Body of pancreas (tissue), 4 donors: ENCODE measurements around the gene IKBKE.

ENCODE experiments used
- POLR2A ChIP-seq, 3 donors: fragments of 450-650 bp; IDR thresholded peaks; one replicate each; pipeline ENCODE4 v1.6.1; 2016; ENCODE audit warnings: antibody characterized with exemption in 3 of 3, mild to moderate bottlenecking in 2 of 3
- TF ChIP-seq, protein P1 (sequence below), 7 experiments: fragments of 450-650 bp in 4 of 7; fragments of 200-600 bp in 3 of 7; sonication (generic) in 3 of 7; IDR thresholded peaks; one replicate each; pipeline ENCODE4 v1.5.1; 2016 to 2019; ENCODE audit warnings: antibody characterized with exemption in 7 of 7

DNA sequence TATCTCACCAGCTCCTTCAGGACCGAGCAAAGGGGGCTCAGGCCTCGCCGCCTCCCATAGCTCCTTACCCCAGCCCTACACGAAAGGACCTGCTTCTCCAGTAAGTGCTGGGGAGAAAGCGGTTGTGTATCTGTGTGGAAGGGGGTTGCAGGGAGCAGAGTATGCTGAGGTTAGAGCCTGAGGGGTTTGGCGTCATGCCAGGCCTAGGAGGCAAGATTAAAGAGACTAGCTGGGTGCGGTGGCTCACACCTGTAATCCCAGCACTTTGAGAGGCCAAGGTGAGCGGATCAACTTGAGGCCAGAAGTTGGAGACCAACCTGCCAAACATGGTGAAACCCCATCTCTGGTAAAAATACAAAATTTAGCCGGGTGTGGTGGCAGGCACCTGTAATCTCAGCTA is 23.0 kb downstream of the IKBKE start:
- TF ChIP-seq, protein P1, sequence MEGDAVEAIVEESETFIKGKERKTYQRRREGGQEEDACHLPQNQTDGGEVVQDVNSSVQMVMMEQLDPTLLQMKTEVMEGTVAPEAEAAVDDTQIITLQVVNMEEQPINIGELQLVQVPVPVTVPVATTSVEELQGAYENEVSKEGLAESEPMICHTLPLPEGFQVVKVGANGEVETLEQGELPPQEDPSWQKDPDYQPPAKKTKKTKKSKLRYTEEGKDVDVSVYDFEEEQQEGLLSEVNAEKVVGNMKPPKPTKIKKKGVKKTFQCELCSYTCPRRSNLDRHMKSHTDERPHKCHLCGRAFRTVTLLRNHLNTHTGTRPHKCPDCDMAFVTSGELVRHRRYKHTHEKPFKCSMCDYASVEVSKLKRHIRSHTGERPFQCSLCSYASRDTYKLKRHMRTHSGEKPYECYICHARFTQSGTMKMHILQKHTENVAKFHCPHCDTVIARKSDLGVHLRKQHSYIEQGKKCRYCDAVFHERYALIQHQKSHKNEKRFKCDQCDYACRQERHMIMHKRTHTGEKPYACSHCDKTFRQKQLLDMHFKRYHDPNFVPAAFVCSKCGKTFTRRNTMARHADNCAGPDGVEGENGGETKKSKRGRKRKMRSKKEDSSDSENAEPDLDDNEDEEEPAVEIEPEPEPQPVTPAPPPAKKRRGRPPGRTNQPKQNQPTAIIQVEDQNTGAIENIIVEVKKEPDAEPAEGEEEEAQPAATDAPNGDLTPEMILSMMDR (IDR thresholded peaks at IDR 0.05), result no peak
- TF ChIP-seq POLR2A (IDR thresholded peaks at IDR 0.05), result no peak
